ENCODE data around the gene FTO. TPM values are rescaled to one million over a fixed set of nuclear protein-coding genes. Genes with fewer than 3 reads are reported as not detected.

The FTO gene
- total RNA-seq, 1 experiment from 2014 or later: 55.0 TPM

DNA sequence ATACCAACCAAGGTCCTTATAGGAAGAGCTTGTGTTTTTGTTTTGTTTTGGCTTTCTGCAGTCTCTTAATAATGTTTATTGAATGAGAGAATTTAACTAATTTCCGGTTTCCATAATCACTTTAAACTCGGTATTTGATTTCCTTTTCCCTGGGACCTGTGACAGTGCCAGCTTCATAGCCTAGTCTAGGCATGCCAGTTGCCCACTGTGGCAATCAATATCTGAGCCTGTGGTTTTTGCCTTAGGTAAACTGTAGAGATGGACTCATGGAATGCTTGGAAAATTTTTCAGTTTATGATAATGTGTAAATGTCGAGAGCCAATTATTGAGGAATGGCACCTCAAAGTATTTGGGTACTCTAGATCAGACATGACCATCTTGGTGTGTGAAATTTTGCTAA lies 78.2 kb downstream of the FTO start:
- H3K4me1 Mint-ChIP-seq (ENCODE audit: insufficient read depth, unreplicated experiment): peaks cover 62% of the 10 kb centered on the region
- no peak for DNase-seq (ENCODE audit: unreplicated experiment)
- CTCF ChIA-PET: interaction anchor here (0.6 to 2.2 kb wide), 2 partner anchors 13 to 1153 kb away, joined by 3 to 6 read pairs; no protein-coding TSS in a partner anchor
- no peak overlapping the region for H3K4me3 Mint-ChIP-seq (ENCODE audit: unreplicated experiment)
- TF ChIP-seq, protein P1, sequence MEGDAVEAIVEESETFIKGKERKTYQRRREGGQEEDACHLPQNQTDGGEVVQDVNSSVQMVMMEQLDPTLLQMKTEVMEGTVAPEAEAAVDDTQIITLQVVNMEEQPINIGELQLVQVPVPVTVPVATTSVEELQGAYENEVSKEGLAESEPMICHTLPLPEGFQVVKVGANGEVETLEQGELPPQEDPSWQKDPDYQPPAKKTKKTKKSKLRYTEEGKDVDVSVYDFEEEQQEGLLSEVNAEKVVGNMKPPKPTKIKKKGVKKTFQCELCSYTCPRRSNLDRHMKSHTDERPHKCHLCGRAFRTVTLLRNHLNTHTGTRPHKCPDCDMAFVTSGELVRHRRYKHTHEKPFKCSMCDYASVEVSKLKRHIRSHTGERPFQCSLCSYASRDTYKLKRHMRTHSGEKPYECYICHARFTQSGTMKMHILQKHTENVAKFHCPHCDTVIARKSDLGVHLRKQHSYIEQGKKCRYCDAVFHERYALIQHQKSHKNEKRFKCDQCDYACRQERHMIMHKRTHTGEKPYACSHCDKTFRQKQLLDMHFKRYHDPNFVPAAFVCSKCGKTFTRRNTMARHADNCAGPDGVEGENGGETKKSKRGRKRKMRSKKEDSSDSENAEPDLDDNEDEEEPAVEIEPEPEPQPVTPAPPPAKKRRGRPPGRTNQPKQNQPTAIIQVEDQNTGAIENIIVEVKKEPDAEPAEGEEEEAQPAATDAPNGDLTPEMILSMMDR (IDR thresholded peaks at IDR 0.05; ENCODE audit: unreplicated experiment): no peak
- intact Hi-C loops (cut with micrococcal nuclease): loop anchor here (5.0 kb wide), 1 partner anchor 35 kb away; no protein-coding TSS in a partner anchor
- no TSS peak for BruUV-seq (replicated peaks)
- H3K27me3 Mint-ChIP-seq (ENCODE audit: insufficient read depth, unreplicated experiment): no peaks in the 10 kb centered on the region
- POLR2A ChIA-PET: interaction anchor here (0.8 to 1.6 kb wide), 6 partner anchors 14 to 501 kb away, joined by 3 to 6 read pairs (median 4); no protein-coding TSS in a partner anchor
- H3K27ac Mint-ChIP-seq (ENCODE audit: low read depth, unreplicated experiment): peak overlapping the region; percentile 78
- H3K9me3 Mint-ChIP-seq (ENCODE audit: unreplicated experiment): no peaks in the 10 kb centered on the region
- peaks cover 17% of the 10 kb centered on the region for H3K36me3 Mint-ChIP-seq (ENCODE audit: insufficient read depth, unreplicated experiment)

DNA sequence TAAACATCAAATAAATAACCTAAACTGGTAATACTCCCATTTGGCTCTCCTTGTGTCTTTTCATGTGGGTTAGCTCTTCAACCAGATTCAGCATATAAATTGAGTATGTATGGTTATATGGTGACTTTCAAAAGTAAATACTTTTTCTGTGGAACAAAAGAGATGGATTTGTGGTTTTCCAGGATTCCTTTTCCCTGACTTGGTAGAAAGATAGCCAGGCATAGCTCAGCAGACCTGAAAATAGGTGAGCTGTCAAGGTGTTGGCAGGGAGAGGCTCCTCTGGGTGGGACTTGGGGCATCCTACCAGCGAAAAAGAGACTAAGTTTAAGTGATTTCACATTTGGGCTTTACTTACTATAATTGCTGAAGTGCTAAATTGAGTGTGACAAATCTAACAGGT lies 80.3 kb downstream of the FTO start:
- peaks cover 17% of the 10 kb centered on the region for H3K36me3 Mint-ChIP-seq (ENCODE audit: insufficient read depth, unreplicated experiment)
- peak overlapping the region; percentile 13 for H3K4me3 Mint-ChIP-seq (ENCODE audit: unreplicated experiment)
- TF ChIP-seq, protein P1 (IDR thresholded peaks at IDR 0.05; ENCODE audit: unreplicated experiment): no peak
- no peaks in the 10 kb centered on the region for H3K9me3 Mint-ChIP-seq (ENCODE audit: unreplicated experiment)
- BruUV-seq (replicated peaks): no TSS peak
- peak overlapping the region; percentile 53 for H3K27ac Mint-ChIP-seq (ENCODE audit: low read depth, unreplicated experiment)
- intact Hi-C loops (cut with micrococcal nuclease): loop anchor here (5.0 kb wide), 1 partner anchor 33 kb away; no protein-coding TSS in a partner anchor
- DNase-seq (ENCODE audit: unreplicated experiment): peak; percentile 54
- POLR2A ChIA-PET: interaction anchor here (0.8 to 3.3 kb wide), 13 partner anchors 9 to 492 kb away, joined by 3 to 17 read pairs (median 5); no protein-coding TSS in a partner anchor
- peaks cover 70% of the 10 kb centered on the region for H3K4me1 Mint-ChIP-seq (ENCODE audit: insufficient read depth, unreplicated experiment)
- CTCF ChIA-PET: interaction anchor here (0.7 to 1.4 kb wide), 4 partner anchors 9 to 1474 kb away, joined by 3 to 4 read pairs (median 4); no protein-coding TSS in a partner anchor
- no peaks in the 10 kb centered on the region for H3K27me3 Mint-ChIP-seq (ENCODE audit: insufficient read depth, unreplicated experiment)

DNA sequence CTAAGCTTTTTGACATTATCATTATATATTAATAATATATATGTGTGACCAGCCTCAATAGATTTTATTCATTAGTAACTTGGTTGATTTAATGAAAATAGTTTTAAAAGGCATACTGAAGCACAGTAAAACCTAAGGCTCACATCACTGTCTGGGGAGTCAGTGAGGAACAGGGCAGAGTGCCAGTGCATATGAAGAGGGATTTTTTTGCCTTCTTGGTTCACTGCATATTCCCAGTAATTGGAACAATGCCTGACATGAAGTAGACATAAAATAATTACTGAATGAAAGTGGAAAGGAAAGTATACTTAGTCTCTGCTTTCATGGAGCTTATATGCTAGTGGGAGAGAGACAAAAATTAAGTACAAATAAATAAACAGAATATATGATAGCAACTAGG lies 81.1 kb downstream of the FTO start:
- H3K27me3 Mint-ChIP-seq (ENCODE audit: insufficient read depth, unreplicated experiment): no peaks in the 10 kb centered on the region
- ChIA-PET CTCF (interaction anchor here (0.6 to 1.4 kb wide), 6 partner anchors 10 to 731 kb away, joined by 3 to 5 read pairs (median 3); no protein-coding TSS in a partner anchor), POLR2A (interaction anchor here (1.0 to 3.3 kb wide), 9 partner anchors 8 to 296 kb away, joined by 3 to 17 read pairs (median 5); no protein-coding TSS in a partner anchor)
- intact Hi-C loops (cut with micrococcal nuclease): no loop called here
- no TSS peak for BruUV-seq (replicated peaks)
- TF ChIP-seq, protein P1 (IDR thresholded peaks at IDR 0.05; ENCODE audit: unreplicated experiment): no peak
- peak overlapping the region; percentile 53 for H3K27ac Mint-ChIP-seq (ENCODE audit: low read depth, unreplicated experiment)
- peaks cover 17% of the 10 kb centered on the region for H3K36me3 Mint-ChIP-seq (ENCODE audit: insufficient read depth, unreplicated experiment)
- DNase-seq (ENCODE audit: unreplicated experiment): peak; percentile 49
- H3K4me1 Mint-ChIP-seq (ENCODE audit: insufficient read depth, unreplicated experiment): peaks cover 65% of the 10 kb centered on the region
- H3K4me3 Mint-ChIP-seq (ENCODE audit: unreplicated experiment): no peak overlapping the region
- no peaks in the 10 kb centered on the region for H3K9me3 Mint-ChIP-seq (ENCODE audit: unreplicated experiment)

DNA sequence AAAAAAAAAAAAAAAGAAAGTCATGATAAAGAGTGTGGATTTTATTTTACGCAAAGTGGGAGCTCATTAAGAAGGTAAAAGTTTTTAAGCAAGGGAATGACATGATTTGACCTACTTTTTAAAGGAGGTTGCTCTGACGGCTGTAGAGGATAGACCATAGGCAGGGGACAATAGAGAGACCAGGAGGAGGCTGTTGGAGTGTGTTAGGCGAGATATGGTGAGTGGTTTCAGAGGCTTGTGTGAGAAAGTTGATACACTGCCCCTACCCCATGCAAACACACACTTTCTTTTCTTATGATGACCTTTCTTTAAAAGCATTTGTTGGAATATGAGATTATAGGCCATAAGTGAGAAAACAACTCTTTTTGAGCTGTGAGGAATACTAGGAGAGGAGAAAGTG lies 82.0 kb downstream of the FTO start:
- POLR2A ChIA-PET: interaction anchor here (1.0 to 3.3 kb wide), 5 partner anchors 10 to 106 kb away, joined by 3 to 17 read pairs (median 4); no protein-coding TSS in a partner anchor
- Mint-ChIP-seq H3K27ac (ENCODE audit: low read depth, unreplicated experiment) (peak overlapping the region; percentile 53), H3K9me3 (ENCODE audit: unreplicated experiment) (no peaks in the 10 kb centered on the region), H3K27me3 (ENCODE audit: insufficient read depth, unreplicated experiment) (no peaks in the 10 kb centered on the region), H3K36me3 (ENCODE audit: insufficient read depth, unreplicated experiment) (peaks cover 17% of the 10 kb centered on the region), H3K4me1 (ENCODE audit: insufficient read depth, unreplicated experiment) (peaks cover 65% of the 10 kb centered on the region), H3K4me3 (ENCODE audit: unreplicated experiment) (no peak overlapping the region)
- no peak for DNase-seq (ENCODE audit: unreplicated experiment)
- intact Hi-C loops (cut with micrococcal nuclease): no loop called here
- no TSS peak for BruUV-seq (replicated peaks)
- TF ChIP-seq, protein P1 (IDR thresholded peaks at IDR 0.05; ENCODE audit: unreplicated experiment): no peak
- CTCF ChIA-PET: interaction anchor here (0.6 to 1.2 kb wide), 6 partner anchors 12 to 1144 kb away, joined by 3 to 5 read pairs (median 3); no protein-coding TSS in a partner anchor

Data from MCF 10A (cell line).